SIG-M5 treated with dmso at 0.1 percent for 504 hours (cell line): ENCODE data around the gene BIRC2.
"Not testable (repeated sequence)": the region's sequence is repeated elsewhere in the genome, so short reads cannot be mapped to it uniquely, and the experiment has no call there.

Source experiments
- DNase-seq: peaks from one replicate; lab custom pipeline; 2025; ENCODE audit not compliant: unreplicated experiment; lab: John Stamatoyannopoulos, UW

Gene BIRC2

DNA sequence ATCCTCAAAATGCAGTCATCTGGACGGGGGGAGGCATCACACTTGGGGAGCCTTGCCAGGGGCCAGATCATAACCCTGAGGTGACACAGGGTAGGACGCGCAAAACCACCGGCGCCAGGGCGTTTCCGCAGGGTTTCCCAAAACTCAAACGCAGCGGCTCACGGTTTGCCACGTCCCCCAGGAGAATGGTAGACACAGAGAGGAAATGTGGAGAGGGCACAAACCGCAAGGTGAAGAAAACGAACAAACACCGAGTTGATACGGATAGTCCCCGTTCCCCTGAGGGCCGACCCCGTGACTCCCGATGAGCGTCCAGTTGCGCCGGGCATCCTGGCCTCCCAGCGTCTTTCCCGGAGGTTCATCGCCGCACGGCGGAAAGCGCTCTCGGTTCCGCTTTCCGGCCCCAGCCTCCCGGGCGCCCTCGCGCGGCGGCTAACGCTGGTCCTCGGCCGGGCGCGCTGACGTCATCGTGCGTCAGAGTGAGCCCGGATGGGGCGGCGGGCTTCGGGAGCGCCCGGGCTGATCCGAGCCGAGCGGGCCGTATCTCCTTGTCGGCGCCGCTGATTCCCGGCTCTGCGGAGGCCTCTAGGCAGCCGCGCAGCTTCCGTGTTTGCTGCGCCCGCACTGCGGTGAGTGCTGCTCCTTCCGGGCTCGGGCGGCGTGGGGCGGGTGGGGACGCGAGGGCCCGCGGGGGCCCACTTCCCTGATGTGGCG is at the start of gene BIRC2:
Gene BIRC2, plus strand, starts transcription at position 467 of the 714 bp plus-strand sequence. CDS start 2,641 bp downstream, outside the sequence.
- DNase-seq = peak; percentile 81

DNA sequence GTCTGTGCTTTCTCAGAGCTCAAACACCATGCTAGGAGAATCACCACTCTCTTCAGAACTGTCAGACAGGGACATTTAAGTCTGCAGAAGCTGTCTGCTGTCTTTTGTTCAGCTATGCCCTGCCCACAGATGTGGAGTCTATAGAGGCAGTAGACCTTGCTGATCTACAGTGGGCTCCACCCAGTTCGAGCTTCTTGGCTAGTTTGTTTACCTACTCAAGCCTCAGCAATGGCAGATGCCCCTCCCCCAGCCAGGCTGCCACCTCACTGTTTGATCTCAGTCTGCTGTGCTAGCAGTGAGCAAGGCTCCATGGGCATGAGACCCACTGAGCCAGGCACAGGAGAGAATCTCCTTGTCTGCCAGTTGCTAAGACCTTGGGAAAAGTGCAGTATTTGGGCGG is 46.2 kb upstream of the BIRC2 start:
- DNase-seq = not testable (repeated sequence)

GRCh38 chr11:102302241-102302640 is 44.8 kb upstream of the BIRC2 start:
- no peak for DNase-seq

- DNase-seq = no peak
Measured at GRCh38 chr11:102304686-102305085, 42.3 kb upstream of the BIRC2 start.

GRCh38 chr11:102305352-102306047 is 41.5 kb upstream of the BIRC2 start:
- no peak for DNase-seq

DNA sequence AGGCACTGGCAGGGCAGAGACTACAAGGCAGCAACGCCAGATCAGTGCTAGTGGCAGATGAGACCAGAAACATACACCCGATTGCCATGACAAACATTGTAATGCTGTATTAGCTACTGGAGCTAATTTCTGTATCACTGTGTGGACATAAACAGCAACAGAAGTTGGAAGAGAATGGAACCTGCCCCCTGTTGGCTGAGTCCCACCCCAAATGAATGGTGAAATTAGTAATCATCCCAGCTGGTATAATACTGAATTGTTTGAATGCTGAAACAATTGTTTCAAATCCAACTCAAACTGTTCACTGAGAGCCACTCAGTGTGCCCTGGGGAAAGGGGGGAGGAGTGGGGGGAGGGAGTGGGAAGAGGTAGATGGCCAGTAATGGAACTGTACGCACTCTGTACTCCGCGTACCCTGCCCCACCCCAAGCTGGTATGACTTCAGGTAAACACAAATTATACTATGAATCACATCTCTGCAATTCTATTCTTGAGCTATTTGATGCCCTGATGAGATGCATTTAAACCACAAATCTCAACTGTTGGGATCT is 40.9 kb upstream of the BIRC2 start:
- no peak for DNase-seq

DNA sequence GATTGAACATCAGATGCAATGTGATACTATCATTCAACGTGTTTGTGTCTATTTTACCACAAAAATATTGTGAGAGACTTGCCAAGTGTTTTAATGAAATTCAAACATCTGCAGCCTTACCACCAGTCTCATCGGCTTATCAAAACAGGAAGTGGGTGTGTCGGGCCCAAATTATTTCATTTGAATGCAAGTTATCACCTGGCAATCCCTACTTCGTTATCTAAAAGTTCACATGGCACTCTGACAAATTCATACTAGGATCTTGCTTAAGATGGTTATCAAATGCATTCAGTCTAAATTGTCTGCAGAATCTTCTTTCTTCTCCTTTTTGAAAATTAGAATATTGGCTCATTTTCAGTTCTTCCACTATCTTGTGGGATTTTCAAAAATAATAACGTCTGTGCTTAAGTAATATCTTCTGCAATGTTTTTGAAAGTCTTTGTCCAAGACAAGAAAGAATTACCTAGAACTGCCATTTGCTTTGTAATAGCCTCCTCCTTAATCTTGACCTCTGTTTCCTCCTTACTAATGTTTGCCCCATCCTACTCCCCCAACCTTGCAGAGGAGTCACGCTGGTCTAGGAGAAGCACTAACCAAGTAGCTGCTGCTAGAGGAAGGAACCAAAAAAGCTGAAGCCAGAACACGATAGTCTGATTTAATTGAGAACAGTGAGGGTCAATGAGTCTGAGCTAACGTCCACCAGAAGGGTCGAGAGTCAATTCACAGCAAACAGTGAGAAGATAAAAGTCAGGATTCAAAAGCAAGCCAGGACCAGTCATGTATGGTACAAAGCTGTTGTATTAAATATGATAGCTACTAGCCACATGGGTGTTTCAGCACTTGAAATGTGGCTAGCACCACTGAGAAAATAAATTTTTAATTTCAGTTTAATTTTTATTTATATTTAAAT is 39.9 kb upstream of the BIRC2 start:
- no peak for DNase-seq

- DNase-seq = no peak
Measured at GRCh38 chr11:102307727-102308038, 39.3 kb upstream of the BIRC2 start.

DNA sequence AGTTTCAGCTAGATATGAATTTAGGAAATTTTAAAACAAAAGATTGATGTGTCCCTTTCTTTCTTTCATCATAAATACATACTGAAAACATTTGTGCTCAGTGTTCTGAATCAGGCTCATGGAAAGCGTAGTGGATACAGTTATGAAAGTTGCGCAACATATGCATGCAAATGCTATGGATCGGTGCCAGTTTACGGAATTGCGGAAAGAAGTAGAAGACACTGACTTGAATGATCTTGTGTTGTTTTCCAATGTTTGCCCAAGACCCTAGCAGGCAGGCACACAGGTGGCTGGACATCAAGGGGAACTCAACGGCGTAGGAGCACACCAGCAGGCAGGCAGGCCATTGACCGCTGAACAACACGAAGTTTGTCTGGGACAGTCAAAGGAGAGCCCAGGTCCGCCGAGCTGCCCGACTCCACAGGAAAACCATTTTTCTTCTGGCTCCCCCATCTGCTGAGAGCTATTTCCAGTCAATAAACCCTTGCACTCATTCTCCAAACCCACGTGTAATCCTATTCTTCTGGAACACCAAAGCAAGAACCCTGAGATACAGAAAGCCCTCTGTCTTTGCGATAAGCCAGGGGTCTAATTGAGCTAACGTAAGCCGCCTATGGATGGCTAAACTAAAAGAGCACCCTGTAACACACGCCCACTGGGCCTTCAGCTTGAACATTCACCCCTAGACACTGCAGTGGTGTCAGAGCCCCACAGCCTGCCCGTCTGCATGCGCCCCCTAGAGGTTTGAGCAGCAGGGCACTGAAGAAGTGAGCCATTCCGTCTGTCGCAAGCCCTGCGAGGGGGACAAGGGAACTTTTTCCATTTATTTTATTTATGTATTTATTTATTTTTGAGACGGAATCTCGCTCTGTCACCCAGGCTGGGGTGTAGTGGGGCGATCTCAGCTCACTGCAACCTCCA is 37.1 kb upstream of the BIRC2 start:
- no peak for DNase-seq

- DNase-seq = no peak
Measured at GRCh38 chr11:102312667-102313066, 34.3 kb upstream of the BIRC2 start.

DNA sequence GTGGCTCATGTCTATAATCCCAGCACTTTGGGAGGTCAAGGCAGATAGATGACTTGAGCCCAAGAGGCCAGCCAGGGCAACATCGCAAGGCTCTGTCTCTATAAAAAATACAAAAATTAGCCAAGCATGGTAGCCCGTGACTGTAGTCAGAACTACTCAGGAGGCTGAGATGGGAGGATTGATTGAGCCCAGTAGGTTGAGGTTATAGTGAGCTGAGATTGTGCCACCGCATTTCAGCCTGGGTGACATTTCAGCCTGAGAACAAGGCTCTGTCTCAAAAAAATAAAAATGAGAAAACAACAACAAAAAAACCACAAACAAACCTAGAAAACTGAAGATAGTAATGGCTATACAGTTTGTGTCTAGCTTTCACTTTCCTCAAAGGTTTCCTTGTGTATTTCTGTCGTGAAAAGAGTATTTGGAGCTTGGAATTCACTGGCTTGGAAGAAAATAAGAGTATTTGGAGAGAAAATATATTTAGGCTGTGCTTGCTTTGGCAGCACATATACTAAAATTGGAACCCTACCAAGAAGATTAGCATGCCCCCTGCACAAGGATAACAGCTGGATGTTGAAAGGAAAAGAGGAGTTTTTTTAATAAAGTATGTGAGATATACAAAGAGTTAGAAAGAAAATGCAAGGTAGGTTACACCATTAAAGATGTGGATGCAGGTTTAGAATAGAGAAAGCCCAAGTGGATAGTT is 33.6 kb upstream of the BIRC2 start:
- DNase-seq = no peak

DNA sequence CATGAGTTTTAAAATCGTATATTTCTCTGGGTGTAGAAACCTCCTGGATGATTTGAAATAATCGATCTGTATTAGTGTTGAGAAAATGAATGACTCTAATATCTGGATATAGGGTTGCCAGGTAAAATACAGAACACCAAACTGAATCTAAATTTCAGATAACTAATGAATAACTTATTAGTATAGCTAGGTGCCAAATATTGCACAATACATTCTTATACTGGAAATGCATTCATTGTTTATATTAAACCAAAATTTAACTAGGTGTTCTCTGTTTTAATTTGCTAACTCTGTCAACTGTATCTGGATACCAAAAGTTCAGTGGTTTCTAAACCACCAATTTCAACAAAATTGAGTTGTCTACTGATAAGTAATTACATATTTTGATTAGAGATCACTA is 32.2 kb upstream of the BIRC2 start:
- DNase-seq = no peak

GRCh38 chr11:102316346-102316904 is 30.6 kb upstream of the BIRC2 start:
- DNase-seq = no peak

- peak; percentile 84 for DNase-seq
Measured at GRCh38 chr11:102317099-102317767, 29.8 kb upstream of the BIRC2 start, which contains the start of gene BIRC3. TSS of gene BIRC3 (plus strand) at chr11:102317484. CDS start at chr11:102324510, 7,026 bp downstream.

DNA sequence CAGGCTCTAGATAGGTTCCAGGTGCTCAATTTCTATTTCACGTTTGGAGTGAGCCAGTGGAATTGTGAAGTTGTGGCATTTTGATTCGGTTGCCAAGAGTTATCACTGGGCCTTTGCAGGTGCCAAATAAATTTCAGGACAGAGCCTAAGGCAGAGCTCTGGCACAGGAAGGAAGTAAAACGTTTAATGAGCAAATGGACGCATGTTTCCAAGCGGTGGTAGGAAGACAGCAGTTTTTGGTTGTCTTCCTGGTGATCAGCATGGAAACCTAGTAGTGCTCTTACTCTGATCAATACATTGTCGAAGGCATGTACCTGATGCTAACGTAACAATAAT is 29.3 kb upstream of the BIRC2 start:
- DNase-seq = no peak

DNA sequence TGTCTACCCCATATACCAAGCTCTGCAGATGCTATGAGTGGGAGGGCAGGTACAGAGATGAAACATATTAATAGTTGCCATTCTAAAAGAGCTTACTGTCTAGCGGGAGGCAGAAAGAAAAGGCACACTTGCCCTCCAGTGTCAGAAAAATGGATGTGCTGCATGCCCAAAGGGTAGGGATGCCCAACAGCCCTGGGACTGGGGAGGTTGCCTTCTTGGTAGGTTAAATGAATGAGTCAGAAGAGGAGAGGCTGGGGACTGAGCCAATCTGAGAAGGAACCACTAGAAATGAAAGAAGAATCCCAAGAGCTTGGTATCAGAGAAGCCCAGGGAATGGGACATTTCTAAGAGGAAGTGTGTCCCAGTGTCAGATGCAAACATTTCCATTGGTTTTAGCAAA is 28.5 kb upstream of the BIRC2 start:
- DNase-seq = no peak

DNA sequence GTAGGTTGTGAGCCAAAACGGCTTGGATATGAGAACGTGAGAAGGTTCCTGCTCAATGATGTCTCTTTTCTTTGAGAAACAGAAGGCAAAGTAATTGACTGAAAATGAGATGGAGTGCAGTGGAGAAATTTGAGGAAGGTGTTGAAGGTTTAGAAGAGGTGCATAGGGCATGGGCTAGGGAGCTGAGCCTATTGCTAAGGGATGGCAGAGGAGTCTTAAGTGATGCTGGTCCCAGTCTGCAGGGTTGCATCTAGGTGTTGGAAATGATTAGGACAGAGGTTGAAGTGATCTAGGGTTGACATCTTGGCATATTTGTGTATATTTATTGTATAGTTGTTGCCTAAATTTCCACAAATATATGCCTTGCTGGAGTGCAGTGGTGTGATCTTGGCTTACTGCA is 27.5 kb upstream of the BIRC2 start:
- no peak for DNase-seq

DNA sequence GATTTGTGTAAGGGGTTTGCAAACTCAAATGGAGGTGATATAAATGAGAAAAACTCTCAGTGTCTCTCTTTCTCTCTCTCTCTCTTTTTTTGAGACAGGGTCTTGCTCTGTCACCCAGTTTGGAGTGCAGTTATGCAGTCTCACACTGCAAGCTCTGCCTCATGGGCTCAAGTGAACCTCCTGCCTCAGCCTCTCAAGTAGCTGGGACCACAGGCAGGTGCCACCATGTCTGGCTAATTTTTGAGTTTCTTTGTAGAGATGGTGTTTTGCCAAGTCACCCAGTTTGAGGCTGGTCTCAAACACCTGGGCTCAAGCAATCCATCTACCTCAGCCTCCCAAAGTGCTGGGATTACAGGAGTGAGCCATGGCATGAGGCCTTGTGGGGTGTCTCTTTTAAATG is 26.8 kb upstream of the BIRC2 start:
- DNase-seq = no peak

DNA sequence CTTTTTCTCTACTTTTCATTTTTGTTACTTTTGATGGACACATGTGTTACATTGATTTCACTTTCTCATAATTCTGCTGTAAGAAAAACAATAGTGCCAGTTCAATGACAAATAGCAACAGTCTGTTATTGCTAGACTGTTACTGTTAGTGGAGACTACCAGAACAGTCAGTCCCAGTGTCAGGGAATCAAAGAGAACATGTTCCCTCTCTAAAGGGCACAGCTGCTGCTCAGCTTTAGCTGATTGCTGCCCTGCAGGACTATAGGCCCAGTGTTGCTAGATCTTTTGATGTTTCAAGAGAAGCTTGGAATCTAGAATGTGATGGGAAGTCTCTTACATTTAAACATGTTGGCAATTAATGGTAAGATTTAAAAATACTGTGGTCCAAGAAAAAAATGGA is 26.3 kb upstream of the BIRC2 start:
- no peak for DNase-seq
